AG04449 (cell line): ENCODE measurements around the gene ABLIM1.

ENCODE experiments used
- CTCF ChIA-PET: fragments of 350-600 bp; formaldehyde crosslinking; extraction: SDS; loops from one replicate; lab custom pipeline; 2021; ENCODE audit warnings: antibody characterized with exemption; lab: Yijun Ruan, JAX
- POLR2A ChIA-PET: fragments of 400-600, 350-600 bp; formaldehyde crosslinking; extraction: SDS; loops from one replicate; lab custom pipeline; 2020; ENCODE audit warnings: antibody characterized with exemption, inconsistent platforms; lab: Yijun Ruan, JAX
- DNase-seq: peaks from one replicate; pipeline ENCODE4 v3.0.0-alpha.2; 2010; ENCODE audit warnings: low read depth, low spot score
- H3K4me3 ChIP-seq: 2 replicates; pipeline ENCODE4 v1.5.1; 2011; ENCODE audit warnings: low read depth, mild to moderate bottlenecking, control low read depth, low read length
- TF ChIP-seq, protein P1 (sequence below): IDR thresholded peaks from one replicate; pipeline ENCODE4 v1.5.1; 2011; ENCODE audit warnings: mild to moderate bottlenecking, moderate library complexity, low read length, control low read depth, inconsistent platforms; ENCODE audit not compliant: insufficient read depth; ENCODE audit errors: missing control alignments

Gene ABLIM1

DNA sequence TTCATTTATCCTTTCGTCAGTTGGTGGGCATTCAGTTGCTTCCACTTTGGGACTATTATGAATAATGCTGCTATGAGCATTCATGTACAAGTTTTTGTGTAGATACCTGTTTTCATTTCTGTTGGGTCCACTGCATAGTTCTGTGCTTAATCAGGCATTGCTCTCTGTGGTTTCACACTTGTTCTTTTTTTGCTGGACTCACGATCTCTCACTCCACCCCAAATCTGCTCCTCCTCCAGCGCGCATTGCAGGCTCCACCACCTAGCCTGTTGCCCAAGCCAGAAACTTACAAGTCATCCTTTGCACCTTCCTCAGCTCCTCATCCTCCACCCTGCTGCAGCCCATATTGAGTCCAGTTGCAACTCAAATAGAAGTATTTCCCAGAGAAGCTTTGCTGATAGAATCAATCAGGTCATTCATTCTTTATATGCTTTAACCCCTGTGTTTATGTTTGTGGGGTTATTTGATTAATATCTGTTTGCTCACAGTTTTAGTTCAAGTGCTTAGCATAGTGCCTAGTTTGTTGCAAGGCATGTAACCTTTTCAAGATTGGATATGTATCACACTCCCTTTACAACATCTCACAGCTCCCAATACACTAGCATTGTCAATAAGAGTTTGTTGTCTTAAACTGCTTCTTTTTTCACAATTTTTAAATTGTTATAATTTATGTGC lies 237.1 kb downstream of the ABLIM1 start:
- TF ChIP-seq, protein P1, sequence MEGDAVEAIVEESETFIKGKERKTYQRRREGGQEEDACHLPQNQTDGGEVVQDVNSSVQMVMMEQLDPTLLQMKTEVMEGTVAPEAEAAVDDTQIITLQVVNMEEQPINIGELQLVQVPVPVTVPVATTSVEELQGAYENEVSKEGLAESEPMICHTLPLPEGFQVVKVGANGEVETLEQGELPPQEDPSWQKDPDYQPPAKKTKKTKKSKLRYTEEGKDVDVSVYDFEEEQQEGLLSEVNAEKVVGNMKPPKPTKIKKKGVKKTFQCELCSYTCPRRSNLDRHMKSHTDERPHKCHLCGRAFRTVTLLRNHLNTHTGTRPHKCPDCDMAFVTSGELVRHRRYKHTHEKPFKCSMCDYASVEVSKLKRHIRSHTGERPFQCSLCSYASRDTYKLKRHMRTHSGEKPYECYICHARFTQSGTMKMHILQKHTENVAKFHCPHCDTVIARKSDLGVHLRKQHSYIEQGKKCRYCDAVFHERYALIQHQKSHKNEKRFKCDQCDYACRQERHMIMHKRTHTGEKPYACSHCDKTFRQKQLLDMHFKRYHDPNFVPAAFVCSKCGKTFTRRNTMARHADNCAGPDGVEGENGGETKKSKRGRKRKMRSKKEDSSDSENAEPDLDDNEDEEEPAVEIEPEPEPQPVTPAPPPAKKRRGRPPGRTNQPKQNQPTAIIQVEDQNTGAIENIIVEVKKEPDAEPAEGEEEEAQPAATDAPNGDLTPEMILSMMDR, result no peak
- no peak for DNase-seq
- ChIA-PET CTCF (interaction anchor here (0.7 kb wide), 1 partner anchor 32 kb away, joined by 3 read pairs; no protein-coding TSS in a partner anchor), POLR2A (no interaction called here)
- H3K4me3 ChIP-seq, result no peak overlapping the region

DNA sequence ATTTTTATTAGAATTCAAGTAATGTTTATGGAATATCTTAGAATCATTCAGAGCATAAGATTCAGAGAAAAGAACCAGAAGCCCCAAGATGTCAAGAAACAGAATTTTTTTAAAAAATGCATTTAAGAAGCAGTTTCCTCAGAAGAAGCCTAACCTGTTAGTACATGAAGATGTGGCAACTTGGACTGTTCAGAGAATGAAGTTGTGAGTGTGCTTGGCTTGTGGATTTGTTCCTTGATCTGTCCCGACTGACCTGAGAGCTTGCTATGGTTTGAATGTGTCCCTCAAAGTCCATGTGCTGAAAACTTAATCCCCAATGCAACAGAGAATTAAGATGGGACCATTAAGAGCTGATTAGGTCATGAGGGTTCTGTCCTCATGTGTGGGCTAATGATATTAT lies 240.0 kb downstream of the ABLIM1 start:
- CTCF ChIA-PET, result no interaction called here
- no peak overlapping the region for H3K4me3 ChIP-seq
- TF ChIP-seq, protein P1, result no peak
- POLR2A ChIA-PET, result no interaction called here
- no peak for DNase-seq

DNA sequence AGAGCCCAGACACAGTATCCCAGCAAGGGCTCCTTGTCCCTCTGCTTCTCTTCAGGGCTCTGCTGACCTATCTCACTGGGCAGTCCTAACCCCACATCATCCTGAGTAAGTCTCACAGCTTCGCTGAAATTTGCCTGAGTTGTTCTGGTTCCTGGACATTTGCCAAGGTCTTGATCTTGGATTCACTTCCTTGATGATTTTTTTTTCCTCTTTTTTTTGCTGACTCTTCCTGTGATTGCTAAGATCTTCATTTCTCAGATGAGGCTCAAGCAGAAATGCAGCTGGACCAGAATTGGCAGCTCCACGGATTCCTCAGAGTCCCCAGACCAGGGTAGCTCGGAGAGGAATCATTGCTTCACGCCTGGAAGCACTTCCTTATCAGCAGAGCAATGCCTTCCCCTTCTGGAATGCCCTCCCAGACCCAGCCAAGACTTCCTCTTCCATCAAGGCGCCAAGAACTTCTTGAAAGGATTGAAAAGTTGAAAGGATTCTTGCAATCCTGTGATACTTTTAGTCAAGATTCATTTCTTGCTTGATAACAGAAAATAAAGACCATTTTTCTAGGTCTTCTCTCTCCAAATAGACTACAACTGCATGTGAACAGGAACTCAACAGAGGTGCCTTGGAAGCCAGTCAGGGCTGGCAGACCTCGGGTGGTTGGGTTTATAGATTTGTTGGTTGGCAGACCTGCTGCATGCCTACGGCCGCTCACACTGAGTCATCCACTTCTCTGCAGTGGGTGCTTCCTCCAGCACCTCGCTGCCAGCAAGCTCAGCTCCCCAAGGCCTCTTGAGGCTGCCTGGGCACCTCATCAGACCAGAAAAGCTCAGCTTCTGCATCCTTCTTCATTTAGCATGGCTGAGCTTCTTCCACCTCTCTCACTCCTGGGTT lies 244.9 kb downstream of the ABLIM1 start:
- DNase-seq, result no peak
- ChIA-PET CTCF (no interaction called here), POLR2A (no interaction called here)
- TF ChIP-seq, protein P1, result no peak
- no peak overlapping the region for H3K4me3 ChIP-seq

DNA sequence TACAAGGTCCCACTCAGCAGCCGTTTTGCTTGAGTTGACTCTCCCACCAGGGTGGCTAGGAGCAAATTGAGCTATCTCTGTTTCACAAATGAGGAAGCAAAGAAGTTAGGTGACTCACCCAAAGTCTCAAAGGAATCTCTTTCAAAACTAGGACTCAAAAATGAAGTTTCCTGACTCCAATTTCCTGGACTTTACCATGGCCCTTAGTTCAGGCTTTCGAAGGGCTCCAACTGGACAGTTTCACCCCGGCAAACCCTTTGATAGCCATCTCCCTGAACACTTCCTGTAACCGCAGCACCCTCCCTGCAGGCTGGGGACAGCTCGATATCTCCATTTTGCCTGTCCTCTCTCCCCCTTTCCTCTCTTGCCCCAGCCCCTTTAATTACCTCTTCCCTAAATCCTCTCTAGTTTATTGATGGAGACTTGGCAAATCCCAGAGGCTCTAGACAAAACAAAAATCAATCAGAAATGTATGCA lies 249.1 kb downstream of the ABLIM1 start:
- POLR2A ChIA-PET, result no interaction called here

DNA sequence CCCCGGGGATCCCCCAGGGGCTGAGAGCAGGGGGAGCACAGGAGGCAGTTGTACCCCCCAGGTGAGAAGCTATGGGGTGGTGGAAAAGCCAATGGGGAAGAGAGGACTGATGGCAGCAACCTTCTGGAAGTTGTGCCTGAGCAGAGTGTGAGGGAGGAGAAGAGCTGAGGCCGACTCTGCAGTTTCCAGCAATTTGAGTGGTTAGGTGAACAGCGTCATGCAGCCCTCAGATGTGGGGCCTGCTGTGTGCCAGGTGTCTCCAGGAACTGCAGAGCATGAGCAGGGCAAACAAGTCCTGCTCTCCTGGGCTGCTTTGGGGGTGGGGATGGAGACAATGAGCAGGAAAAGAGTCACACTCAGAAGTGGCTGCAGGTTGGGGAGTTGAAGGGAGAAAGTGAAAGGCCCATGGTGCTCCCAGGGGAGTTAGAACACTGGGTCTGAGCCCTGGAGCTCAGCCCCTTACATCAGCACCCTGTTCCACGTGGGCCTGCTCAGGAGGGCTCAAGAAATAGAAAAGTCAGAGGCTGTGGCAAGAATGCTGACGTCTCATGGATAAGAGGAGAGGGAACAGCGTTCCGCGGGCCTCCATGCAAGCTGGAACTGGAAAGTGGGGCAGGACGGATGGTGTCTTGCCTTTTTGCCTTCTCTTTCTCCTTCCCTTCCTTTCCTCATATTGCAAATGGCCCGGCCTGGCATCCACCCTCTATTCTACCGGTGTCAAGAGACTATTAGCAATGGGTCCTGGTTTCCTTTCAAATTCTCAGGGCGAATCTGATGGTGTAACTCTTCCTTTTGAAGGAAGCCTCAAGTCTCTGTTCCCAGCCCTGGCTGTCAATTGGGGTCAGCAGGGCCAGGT lies 249.7 kb downstream of the ABLIM1 start:
- TF ChIP-seq, protein P1, result no peak
- no peak for DNase-seq
- CTCF ChIA-PET, result interaction anchor here (1.3 kb wide), 1 partner anchor 105 kb away, joined by 4 read pairs; no protein-coding TSS in a partner anchor

More for the DNA sequence above, 249.1 kb downstream of the ABLIM1 start:
- TF ChIP-seq, protein P1, result no peak
- CTCF ChIA-PET, result interaction anchor here (1.3 kb wide), 1 partner anchor 106 kb away, joined by 4 read pairs; no protein-coding TSS in a partner anchor
- H3K4me3 ChIP-seq, result no peak overlapping the region
- DNase-seq, result no peak

More for the DNA sequence above, 249.7 kb downstream of the ABLIM1 start:
- H3K4me3 ChIP-seq, result no peak overlapping the region
- POLR2A ChIA-PET, result no interaction called here
